NCI-H69 (cell line): ENCODE measurements around the gene OR2D2.
"Not testable (repeated sequence)": the region's sequence is repeated elsewhere in the genome, so short reads cannot be mapped to it uniquely, and the experiment has no call there.

Experiments used
- DNase-seq: peaks from one replicate; lab custom pipeline; 2025; lab: John Stamatoyannopoulos, UW

The OR2D2 gene

GRCh38 chr11:6882751-6883150 is 9.5 kb downstream of the OR2D2 start:
- no peak for DNase-seq

- no peak for DNase-seq
These were observed 15.4 kb downstream of the OR2D2 start for GRCh38 chr11:6876914-6877313.

- DNase-seq: no peak
These were observed 16.0 kb downstream of the OR2D2 start, which contains the start of gene OR10A4 for GRCh38 chr11:6876325-6876724. TSS of gene OR10A4 (plus strand) at chr11:6876625. CDS start at chr11:6876648, 23 bp downstream.

DNA sequence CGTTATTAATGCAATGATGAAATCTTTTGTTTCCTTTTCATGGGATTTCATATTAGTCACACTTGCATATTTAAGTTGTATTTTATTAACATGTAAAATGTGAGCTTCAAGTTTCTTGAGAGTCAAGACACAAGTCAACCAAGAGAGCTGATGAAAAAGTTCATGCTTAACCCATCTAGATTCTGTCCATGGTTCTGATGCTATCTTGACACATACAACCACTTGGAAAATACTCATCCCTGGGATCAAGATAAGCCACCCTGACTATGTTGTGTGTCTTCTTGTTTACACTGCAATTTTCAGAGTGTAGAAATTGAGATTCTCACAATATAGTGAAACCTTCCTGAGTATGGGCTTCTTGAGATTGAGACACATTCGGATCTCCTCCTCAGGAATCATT is 16.5 kb downstream of the OR2D2 start:
- DNase-seq: no peak

DNA sequence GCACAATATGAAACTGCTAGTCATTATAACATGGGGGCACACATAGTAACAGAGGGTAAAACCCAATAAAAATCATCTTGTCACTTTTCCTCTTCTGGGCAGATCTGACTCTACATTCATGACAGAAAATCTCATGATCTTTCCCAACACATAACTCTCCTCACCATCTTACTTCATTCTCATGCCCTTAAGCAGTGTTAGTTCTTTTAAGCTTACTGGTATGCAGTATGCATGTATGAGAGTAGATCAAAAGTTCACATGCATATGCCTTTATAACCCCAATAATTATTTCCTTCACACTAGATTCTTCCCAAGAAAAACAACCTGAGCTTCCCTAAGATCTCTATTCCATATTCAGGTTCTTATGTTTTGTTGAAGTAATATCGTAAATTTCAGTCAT is 21.0 kb downstream of the OR2D2 start:
- no peak for DNase-seq

GRCh38 chr11:6864438-6864837 is 27.9 kb downstream of the OR2D2 start:
- no peak for DNase-seq

DNA sequence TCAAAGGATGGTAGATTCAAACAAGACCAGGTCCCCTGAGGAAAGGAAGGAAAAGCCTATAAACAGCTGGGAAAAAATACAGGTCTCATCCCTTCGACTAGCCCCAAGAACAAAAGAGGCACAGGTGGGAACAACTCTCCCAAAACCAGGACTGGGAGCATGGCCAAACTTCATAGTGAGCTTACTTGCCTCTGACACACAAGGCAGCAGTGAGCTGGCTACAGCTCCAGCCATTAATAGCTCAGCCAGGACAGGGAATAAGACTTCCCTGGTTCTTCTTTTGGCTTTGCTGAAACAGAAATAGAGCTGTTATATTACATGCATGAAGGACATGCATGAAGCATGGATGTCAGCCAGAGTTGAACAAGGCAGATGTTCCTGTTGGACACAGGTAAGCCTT is 29.3 kb downstream of the OR2D2 start, which contains the start of gene OR10A2:
Gene OR10A2 (plus strand): TSS at position 97 of the 400 bp plus-strand sequence. CDS start 6,698 bp downstream, outside the sequence.
- DNase-seq: no peak

DNA sequence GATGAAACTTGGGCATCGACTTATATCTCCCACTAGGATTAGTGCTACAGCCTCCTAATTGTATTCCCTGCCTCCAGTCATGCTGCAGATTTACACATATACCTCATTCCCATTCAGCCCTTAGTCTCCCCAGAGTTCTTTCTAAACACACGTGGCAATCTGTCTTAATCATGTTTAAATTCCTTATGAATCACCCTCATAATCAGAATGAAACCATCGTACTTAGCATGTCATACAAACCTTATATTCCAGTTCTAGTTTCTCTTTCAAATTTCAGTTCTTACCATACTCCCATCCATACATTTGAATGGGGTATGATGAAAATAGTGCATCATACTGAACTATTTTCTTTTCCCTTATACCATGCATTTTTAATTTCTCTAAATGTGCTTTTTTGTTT is 35.4 kb downstream of the OR2D2 start:
- DNase-seq: no peak

DNA sequence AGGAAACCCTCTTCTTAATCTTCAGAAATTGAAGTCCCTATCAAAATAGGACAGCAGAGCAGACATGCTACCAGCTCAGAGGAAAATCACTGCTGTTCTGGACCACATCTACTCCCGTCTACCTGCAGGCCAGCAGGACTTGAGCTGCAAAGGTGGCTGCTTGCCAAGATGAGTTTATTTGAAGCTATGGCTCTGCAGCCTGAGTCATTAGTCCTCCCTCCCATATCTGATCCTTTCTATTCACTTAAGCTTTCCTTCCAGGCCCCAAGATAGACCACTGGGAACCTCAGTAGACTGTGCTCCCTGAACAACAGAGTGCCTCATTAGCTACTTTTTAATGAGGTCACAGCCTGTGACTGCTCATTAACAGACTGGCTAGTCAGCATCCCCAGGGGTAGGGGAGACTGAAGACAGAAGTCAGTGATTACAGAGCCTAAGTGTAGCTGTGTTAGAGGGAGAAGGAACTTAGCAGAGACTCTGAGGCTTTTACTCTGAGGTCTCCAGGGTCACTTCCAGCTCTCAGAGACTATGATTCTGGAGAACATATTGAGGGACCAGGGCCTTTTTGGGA is 36.2 kb downstream of the OR2D2 start:
- DNase-seq: no peak

GRCh38 chr11:6854801-6855200 is 37.5 kb downstream of the OR2D2 start:
- not testable (repeated sequence) for DNase-seq

- no peak for DNase-seq
These were observed 41.8 kb downstream of the OR2D2 start for GRCh38 chr11:6850526-6850925.

- no peak for DNase-seq
These were observed 46.9 kb downstream of the OR2D2 start, which contains the start of gene OR10A5 for GRCh38 chr11:6845383-6845782. TSS of gene OR10A5 (plus strand) at chr11:6845683. CDS start at chr11:6845683, 0 bp downstream.

DNA sequence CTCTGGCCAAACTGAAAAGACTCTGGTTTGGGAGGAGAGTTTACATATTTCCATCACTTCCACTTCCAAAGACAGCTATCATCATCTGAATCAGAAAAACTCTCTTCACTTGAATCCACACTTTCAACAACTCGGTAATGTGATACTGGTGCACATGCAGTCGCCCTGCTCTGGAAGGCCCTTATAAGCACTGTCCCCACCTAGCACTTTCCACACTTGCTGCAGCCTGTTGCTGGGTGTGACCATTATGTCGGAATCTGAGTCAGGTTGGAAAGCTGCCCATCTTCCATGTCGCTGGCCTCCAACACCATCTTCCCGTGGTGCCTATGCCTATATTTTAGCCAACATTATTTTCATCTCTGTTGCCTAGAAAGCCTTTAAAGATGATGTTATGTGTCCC is 47.9 kb downstream of the OR2D2 start:
- peak; percentile 3 for DNase-seq

DNA sequence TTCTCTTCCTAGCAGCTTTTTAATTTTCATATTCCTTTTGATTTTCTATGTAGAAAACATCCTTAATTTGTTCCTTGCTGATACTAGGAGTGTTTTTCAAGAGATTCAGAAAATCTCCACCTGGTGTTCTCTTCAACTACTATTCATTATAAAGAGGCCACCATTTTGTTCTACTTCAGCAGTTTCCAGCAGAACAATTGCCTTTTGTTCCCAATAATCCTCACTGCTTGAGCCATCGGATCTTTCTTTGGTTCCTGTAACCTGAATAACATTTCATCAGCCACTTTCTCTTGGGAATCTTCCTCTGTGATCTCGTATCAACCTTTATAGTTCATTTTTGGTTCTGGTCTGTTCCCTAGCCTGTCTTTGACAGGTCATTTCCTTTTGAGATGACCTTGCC is 48.6 kb downstream of the OR2D2 start:
- DNase-seq: no peak

- DNase-seq: no peak
These were observed 50.6 kb downstream of the OR2D2 start for GRCh38 chr11:6841694-6842093.
